Measurements from ENCODE around the gene PPARA.

- TF ChIP-seq CTCF (IDR thresholded peaks at IDR 0.05) (no peak), REST (IDR thresholded peaks at IDR 0.05; ENCODE audit: insufficient read depth in 1 of 2, low read depth in 2 of 2, low read length in 1 of 2) (no peak)
Measured at GRCh38 chr22:46113910-46114517, 36.3 kb upstream of the PPARA start.

Data from Panc1 (cell line).